Stimulated activated effector memory CD8-positive, alpha-beta T cell treated with anti-CD3 and anti-CD28 coated beads, Interleukin-12 subunit alpha, Interleukin-12 subunit beta, amount 100 ng/mL, for 72 hours (primary cell): ENCODE measurements around the gene MIPEP.

ENCODE experiments used
- ATAC-seq: fragments of 150-1000 bp; cut with Tn5 transposase; 2 replicates; pipeline ENCODE4 v1.10.0; 2021
- DNase-seq, 2 donors: peaks; one replicate each; pipeline ENCODE4 v3.0.0; 2021 to 2022; ENCODE audit warnings: low spot score in 2 of 2
- H3K27ac Mint-ChIP-seq: one replicate; pipeline ENCODE4 v1.8.0; 2022; ENCODE audit warnings: mild to moderate bottlenecking, mixed read lengths
- H3K36me3 Mint-ChIP-seq: one replicate; pipeline ENCODE4 v1.8.0; 2022; ENCODE audit warnings: mild to moderate bottlenecking, mixed read lengths
- H3K4me1 Mint-ChIP-seq: one replicate; pipeline ENCODE4 v1.8.0; 2022; ENCODE audit warnings: mixed read lengths
- H3K4me3 Mint-ChIP-seq: one replicate; pipeline ENCODE4 v1.8.0; 2022; ENCODE audit warnings: mild to moderate bottlenecking, mixed read lengths
- H3K9me3 Mint-ChIP-seq: one replicate; pipeline ENCODE4 v1.8.0; 2022; ENCODE audit warnings: mixed read lengths

Gene MIPEP

GRCh38 chr13:23811366-23812062 lies 77.7 kb downstream of the MIPEP start:
- DNase-seq: no peak
- H3K4me1 Mint-ChIP-seq: no peaks in the 10 kb centered on the region
- H3K27ac Mint-ChIP-seq: no peak overlapping the region
- ATAC-seq: no peak
- no peak overlapping the region for H3K4me3 Mint-ChIP-seq
- no peaks in the 10 kb centered on the region for H3K36me3 Mint-ChIP-seq
- H3K9me3 Mint-ChIP-seq: no peaks in the 10 kb centered on the region

GRCh38 chr13:23810685-23811240 lies 78.4 kb downstream of the MIPEP start:
- Mint-ChIP-seq H3K36me3 (no peaks in the 10 kb centered on the region), H3K9me3 (no peaks in the 10 kb centered on the region), H3K4me1 (no peaks in the 10 kb centered on the region), H3K27ac (no peak overlapping the region), H3K4me3 (no peak overlapping the region)
- ATAC-seq (no peak), DNase-seq (no peak)

GRCh38 chr13:23808803-23809202 lies 80.4 kb downstream of the MIPEP start:
- ATAC-seq: no peak
- no peaks in the 10 kb centered on the region for H3K4me1 Mint-ChIP-seq
- H3K36me3 Mint-ChIP-seq: no peaks in the 10 kb centered on the region
- no peaks in the 10 kb centered on the region for H3K9me3 Mint-ChIP-seq
- DNase-seq: no peak
- H3K27ac Mint-ChIP-seq: no peak overlapping the region
- no peak overlapping the region for H3K4me3 Mint-ChIP-seq

GRCh38 chr13:23806874-23807526 lies 82.2 kb downstream of the MIPEP start:
- DNase-seq (no peak), ATAC-seq (no peak)
- Mint-ChIP-seq H3K9me3 (no peaks in the 10 kb centered on the region), H3K27ac (no peak overlapping the region), H3K36me3 (no peaks in the 10 kb centered on the region), H3K4me1 (no peaks in the 10 kb centered on the region), H3K4me3 (no peak overlapping the region)

- no peaks in the 10 kb centered on the region for H3K36me3 Mint-ChIP-seq
- H3K4me3 Mint-ChIP-seq: no peak overlapping the region
- H3K27ac Mint-ChIP-seq: no peak overlapping the region
- ATAC-seq (no peak), DNase-seq (no peak)
- no peaks in the 10 kb centered on the region for H3K9me3 Mint-ChIP-seq
- H3K4me1 Mint-ChIP-seq: peaks cover 5% of the 10 kb centered on the region
Measured at GRCh38 chr13:23805821-23806220, 83.4 kb downstream of the MIPEP start.

- no peaks in the 10 kb centered on the region for H3K36me3 Mint-ChIP-seq
- DNase-seq (no peak), ATAC-seq (no peak)
- H3K27ac Mint-ChIP-seq: no peak overlapping the region
- H3K9me3 Mint-ChIP-seq: no peaks in the 10 kb centered on the region
- no peak overlapping the region for H3K4me3 Mint-ChIP-seq
- H3K4me1 Mint-ChIP-seq: peaks cover 9% of the 10 kb centered on the region
Measured at GRCh38 chr13:23805122-23805521, 84.1 kb downstream of the MIPEP start.

GRCh38 chr13:23804166-23804565 lies 85.0 kb downstream of the MIPEP start:
- Mint-ChIP-seq H3K4me1 (peaks cover 14% of the 10 kb centered on the region), H3K36me3 (no peaks in the 10 kb centered on the region), H3K9me3 (no peaks in the 10 kb centered on the region), H3K27ac (no peak overlapping the region), H3K4me3 (no peak overlapping the region)
- no peak for DNase-seq
- no peak for ATAC-seq

- Mint-ChIP-seq H3K9me3 (no peaks in the 10 kb centered on the region), H3K4me3 (no peak overlapping the region), H3K4me1 (peaks cover 27% of the 10 kb centered on the region), H3K27ac (no peak overlapping the region), H3K36me3 (peaks cover 5% of the 10 kb centered on the region)
- no peak for DNase-seq
- no peak for ATAC-seq
Measured at GRCh38 chr13:23801141-23801540, 88.1 kb downstream of the MIPEP start.

- no peak for DNase-seq
- peaks cover 5% of the 10 kb centered on the region for H3K36me3 Mint-ChIP-seq
Measured at GRCh38 chr13:23799945-23800344, 89.3 kb downstream of the MIPEP start.

GRCh38 chr13:23797276-23797903 lies 91.8 kb downstream of the MIPEP start:
- H3K4me1 Mint-ChIP-seq: peaks cover 33% of the 10 kb centered on the region
- H3K9me3 Mint-ChIP-seq: no peaks in the 10 kb centered on the region
- H3K4me3 Mint-ChIP-seq: no peak overlapping the region
- H3K27ac Mint-ChIP-seq: no peak overlapping the region
- H3K36me3 Mint-ChIP-seq: peaks cover 5% of the 10 kb centered on the region
- DNase-seq: no peak
- no peak for ATAC-seq

More at GRCh38 chr13:23799945-23800344, 89.3 kb downstream of the MIPEP start:
- H3K4me1 Mint-ChIP-seq: peaks cover 27% of the 10 kb centered on the region
- H3K27ac Mint-ChIP-seq: no peak overlapping the region
- ATAC-seq: peak; percentile 91
- no peak overlapping the region for H3K4me3 Mint-ChIP-seq
- H3K9me3 Mint-ChIP-seq: no peaks in the 10 kb centered on the region

- no peaks in the 10 kb centered on the region for H3K9me3 Mint-ChIP-seq
- H3K36me3 Mint-ChIP-seq: peaks cover 5% of the 10 kb centered on the region
- H3K4me3 Mint-ChIP-seq: no peak overlapping the region
- H3K27ac Mint-ChIP-seq: no peak overlapping the region
- no peak for DNase-seq
- no peak for ATAC-seq
- peaks cover 33% of the 10 kb centered on the region for H3K4me1 Mint-ChIP-seq
Measured at GRCh38 chr13:23796551-23796950, 92.6 kb downstream of the MIPEP start.

- ATAC-seq: peak; percentile 90
- Mint-ChIP-seq H3K4me1 (peaks cover 19% of the 10 kb centered on the region), H3K27ac (peak overlapping the region; percentile 11), H3K36me3 (peaks cover 5% of the 10 kb centered on the region), H3K9me3 (no peaks in the 10 kb centered on the region), H3K4me3 (no peak overlapping the region)
- DNase-seq: no peak
Measured at GRCh38 chr13:23794267-23795161, 94.7 kb downstream of the MIPEP start.

GRCh38 chr13:23793711-23794110 lies 95.5 kb downstream of the MIPEP start:
- Mint-ChIP-seq H3K36me3 (peaks cover 5% of the 10 kb centered on the region), H3K4me3 (no peak overlapping the region), H3K9me3 (no peaks in the 10 kb centered on the region), H3K27ac (no peak overlapping the region), H3K4me1 (peaks cover 19% of the 10 kb centered on the region)
- DNase-seq (no peak), ATAC-seq (no peak)

GRCh38 chr13:23792680-23793079 lies 96.5 kb downstream of the MIPEP start:
- Mint-ChIP-seq H3K27ac (no peak overlapping the region), H3K9me3 (no peaks in the 10 kb centered on the region), H3K4me1 (peaks cover 19% of the 10 kb centered on the region), H3K36me3 (peaks cover 5% of the 10 kb centered on the region), H3K4me3 (no peak overlapping the region)
- no peak for DNase-seq
- ATAC-seq: no peak
